Measurements from ENCODE around the gene SLC34A3.

The SLC34A3 gene

DNA sequence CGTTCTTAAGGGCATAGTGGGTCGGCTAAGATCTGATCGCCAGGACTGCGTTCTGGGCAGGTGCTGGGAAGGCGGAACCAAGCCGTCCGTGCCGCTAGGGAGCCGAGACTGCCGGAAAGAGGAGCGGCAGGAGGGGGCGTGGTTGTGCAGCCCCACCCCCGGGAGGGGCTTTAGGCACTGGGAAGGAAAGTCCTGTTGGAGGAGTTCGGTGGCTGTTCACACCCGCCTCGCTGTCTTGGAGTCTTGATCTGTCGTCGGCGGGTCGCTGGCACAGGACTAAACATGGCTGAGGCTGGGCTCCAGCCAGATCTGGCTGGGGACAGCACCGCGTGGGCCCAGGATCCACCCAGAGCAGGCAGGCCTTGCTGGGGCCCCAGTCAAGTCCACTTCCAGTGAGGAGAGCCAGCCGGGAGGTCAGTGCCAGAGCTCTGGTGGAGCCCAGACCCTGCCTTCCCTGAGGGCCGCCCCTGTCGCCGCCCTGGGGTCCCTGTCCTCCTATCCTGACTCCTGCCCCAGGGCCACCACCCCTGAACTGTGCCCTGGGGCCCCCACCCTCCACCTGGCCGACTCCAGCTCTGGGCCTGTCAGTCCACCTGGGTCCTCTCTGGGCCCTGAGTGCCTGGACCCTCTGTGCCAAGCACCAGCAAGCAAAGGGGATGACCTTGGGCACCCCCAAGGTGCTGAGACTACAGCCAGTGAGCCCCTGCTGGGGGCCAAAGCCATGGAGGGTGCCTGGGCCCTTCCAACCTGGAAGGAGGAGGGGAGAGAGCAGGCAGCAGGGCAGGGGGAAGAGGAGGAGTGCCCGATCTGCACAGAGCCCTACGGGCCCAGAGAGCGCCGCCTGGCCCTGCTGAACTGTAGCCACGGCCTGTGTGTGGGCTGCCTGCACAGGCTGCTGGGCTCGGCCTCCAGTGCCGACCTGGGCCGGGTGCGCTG is 13.2 kb upstream of the SLC34A3 start:
- no peak for DNase-seq (ENCODE audit: low read depth, low spot score)

DNA sequence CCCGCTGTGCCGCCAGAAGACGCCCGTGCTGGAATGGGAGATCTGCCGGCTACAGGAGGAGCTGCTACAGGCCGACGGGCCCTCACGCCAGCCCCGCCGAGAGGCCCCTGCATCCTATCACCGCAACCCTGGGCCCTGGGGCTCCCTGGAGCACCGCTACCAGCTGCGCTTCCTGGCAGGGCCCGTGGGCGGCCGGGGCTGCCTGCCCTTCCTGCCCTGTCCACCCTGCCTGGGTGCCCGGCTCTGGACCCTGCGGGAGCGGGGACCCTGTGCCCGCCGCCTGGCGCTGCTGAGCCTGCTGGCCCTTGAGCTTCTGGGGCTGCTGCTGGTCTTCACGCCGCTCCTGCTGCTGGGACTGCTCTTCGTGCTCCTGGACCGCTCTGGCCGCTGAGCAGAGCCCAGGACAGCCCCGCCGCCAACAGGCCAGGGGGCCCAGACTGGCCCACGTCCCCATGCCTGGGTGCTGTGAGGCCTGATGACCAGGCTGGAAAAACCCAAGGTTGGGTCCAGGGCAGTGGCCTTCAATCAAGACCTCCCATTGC is 12.4 kb upstream of the SLC34A3 start:
- DNase-seq (ENCODE audit: low read depth, low spot score): no peak

DNA sequence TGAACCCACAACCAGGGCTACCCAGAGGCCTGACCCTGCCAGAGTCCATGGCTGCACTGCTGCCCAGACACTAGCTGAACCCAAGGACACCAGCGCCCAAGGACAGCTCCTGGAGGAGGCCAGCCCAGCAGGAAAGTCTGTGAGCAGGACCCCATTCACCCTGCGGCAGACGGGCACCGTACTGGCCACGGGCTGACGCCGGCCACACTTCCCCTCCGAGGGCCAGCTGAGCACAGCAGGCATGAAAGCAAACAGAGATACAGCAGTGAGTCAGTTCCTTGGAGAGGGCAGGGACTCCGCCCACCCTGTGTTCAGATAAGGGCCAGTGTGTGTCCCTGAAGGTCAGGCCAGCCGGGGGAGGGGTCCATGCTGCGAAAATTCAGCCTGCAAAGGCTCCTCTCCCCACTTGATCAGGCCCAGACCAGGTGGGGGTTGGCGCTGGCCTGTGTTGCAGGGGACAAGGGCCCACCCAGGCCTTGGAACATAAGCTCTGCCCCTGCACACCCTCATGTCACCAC is 11.9 kb upstream of the SLC34A3 start:
- no peak for DNase-seq (ENCODE audit: low read depth, low spot score)

DNA sequence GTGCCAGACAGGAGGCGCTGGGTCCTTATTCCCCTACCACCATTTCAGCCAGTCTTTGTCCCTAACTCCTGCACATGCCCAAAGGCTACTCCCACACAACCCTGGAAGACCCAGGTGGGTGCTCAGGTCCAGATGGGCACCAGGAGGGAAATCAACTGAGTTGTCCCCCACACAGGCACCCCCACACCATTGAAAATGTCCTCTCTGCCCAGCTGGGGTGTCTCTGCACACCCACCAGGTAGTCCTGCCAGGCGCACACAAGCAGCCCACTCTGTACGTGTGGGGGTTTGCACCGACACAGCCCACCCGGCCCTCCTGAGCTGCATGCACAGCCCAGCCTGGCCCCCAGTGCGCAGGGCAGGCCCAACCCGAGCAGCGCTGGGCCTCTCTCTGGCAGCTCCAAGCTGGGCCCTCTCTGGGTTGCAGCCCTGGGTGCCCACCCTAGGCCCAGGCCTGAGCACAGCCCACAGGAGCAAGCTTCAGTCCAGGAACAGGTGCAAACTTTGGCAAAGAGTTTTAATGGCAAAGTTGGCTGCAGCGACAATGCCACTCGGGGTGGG is 10.9 kb upstream of the SLC34A3 start:
- no peak for DNase-seq (ENCODE audit: low read depth, low spot score)

DNA sequence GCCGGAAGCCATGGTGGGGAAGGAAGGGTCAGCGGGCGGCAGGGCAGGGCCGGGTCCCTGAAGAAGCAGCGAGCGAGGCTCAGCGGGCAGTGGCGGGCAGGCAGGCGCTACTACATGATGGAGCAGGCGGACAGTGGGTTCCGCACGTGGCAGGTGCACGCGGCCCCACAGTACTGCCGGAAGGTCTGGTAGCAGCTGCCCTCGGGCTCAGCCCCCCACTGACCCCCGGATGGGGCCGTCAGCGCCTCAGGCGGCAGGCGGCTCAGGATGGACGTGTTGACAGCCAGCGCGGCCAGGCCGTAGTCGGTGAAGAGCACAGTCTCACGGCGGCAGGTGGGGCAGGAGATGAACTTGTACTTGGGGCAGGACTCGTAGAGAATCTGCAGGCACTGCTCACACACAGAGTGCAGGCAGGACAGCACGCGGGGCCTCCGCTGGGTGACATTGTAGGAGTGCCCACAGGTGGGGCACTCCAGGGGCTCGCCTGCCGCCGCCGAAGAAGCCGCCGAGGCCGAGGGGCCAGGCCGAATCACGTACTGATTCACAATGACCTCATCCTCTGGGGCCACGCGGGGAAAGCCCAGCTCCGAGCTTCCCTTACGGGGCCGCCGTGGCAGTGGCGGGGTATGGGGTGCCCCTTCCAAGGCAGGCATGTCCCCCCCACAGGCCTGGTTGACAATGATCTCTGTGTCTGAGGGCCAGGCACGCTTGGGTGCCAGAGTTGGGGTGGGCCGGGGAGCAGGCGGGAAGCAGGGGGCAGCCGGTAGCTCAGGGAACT is 10.2 kb upstream of the SLC34A3 start:
- no peak for DNase-seq (ENCODE audit: low read depth, low spot score)

DNA sequence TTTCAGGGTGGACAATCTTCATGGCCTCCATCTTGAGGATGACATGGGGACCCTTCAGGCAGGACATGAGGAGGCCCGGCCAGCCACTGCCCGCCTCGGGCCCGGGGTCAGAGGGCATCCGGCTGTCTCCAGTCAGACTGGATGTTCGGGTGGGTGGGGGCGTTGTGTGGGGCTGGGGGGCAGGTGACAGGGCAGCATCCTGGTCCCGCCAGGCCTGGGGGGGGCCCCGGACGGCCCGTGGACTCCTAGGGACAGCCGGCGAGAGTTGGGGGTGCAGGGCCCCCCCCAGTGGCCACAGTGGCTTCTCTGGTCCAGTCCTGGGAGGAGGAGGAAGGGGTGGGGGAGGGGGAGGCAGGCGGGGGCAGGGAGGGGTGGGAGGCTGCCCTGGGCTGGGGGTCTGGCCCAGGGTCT is 9.6 kb upstream of the SLC34A3 start:
- no peak for DNase-seq (ENCODE audit: low read depth, low spot score)

DNA sequence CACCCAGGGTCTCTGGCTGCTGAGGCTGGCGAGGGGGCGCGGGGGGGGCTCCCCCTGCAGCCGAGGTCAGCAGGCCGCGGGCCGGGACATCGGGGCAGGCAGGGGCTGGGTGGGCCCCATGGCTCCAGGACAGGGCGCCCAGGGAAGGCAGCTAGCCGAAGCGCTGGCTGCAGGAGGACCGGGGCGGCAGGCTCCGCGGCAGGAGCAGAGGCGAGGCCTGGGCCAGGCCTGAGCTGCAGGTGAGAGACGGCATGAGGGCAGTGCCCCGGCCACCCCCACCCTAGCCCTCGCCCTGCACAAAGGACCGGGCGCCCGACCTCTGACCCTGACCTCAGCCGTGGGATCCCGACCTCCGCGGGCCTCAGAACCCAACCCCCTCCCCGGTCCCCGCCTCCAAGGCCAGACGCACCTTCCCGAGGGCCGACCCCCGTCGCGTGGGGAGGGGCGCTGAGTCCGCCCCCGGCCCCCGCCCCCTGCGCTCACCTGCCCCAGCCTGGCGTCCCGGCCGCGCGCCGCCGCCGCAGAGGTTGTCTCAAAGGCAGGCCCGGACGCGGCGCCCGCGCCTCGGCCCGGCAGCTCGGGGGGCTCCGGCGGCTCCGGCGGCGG is 9.1 kb upstream of the SLC34A3 start:
- DNase-seq (ENCODE audit: low read depth, low spot score): no peak

DNA sequence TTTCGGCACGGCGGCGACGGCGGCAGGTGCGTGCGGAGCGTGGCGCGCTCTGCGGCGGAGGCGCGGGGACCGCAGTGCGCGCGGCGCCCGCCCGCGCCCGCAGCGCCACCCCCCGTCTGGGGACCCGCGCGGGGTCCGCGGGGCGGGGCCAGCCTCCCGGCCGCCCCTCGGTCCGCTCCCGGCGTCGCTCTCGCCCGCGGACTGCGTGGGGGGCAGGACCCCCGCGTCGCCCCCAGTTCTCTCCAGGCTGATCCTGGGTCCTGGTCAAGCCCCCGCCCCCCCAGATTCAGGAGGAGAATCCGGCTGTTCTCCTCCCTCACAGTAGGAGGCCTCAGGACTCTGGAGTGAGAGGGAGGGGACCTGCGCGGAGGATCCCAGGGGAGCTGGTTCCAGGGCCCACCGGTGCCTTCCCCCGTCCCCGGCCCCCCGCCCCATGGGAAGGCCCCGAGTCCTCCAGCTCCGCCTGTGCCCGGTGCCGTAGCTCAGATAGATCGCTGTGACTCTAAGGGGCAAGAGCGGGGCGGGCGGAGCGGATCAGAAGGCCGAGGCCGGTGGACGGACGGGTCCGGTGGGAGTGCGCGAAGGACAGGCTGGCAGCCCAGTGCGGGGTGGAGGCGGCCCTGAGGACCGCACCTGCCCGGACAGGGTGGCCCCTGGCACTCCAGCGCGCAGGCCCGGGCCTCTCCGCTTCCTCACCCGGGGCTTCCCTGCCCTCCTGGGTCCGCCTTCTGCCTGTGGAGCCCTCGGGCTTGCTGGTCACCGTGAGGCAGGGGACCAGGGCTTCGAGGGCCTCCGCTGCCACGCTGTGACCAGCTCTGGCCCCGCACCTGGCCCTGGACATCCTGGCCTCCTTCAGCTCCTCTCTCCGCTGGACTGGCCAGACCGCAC is 8.3 kb upstream of the SLC34A3 start, which contains the start of gene RNF208:
Gene RNF208, minus strand, starts transcription at position 51 of the 888 bp plus-strand sequence. CDS start 1,028 bp downstream, outside the sequence.
- no peak for DNase-seq (ENCODE audit: low read depth, low spot score)

DNA sequence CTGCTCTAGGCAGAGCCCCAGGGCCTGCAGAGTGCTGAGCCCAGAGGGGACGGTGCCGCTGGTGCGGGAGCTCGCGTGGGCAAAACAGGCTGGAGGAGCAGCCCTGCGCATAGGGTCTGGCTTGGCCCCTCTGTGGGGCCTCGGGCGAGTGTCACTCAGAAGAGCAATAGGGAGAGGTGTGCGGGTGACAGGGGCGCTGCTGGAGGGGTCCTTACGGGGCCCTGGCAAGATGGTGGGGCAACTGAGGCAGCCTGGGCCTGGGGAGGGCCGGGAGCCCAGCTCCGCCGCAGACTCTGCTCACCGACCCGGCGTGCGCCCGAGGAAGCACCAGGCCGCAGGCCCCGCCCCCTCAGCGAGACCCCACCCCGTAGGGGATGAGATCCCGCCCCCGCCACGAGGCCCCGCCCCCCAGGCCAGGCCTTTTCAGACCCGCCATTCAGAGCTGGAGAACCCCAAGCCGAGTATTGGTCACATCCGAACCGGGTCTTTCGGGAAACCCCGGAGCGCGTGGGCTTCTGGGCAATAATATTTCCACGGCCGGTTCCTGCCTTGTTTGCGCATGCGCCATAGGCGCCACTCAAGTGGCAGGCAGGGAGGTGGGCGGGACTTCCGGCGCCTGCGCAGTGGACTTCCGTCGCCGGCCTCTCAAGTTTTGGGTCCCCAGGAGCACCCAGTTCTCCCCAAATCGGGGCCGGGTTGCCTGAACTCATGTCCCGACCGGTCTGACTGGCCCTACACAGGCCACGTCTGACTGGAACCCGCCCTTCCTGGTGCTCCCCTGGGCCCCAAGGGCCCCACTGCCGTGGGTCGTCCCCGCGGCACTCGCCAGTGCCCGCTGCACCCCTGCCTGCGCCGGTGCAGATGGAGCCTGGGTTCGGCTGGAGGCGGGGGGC is 7.4 kb upstream of the SLC34A3 start:
- DNase-seq (ENCODE audit: low read depth, low spot score): peak; percentile 91

DNA sequence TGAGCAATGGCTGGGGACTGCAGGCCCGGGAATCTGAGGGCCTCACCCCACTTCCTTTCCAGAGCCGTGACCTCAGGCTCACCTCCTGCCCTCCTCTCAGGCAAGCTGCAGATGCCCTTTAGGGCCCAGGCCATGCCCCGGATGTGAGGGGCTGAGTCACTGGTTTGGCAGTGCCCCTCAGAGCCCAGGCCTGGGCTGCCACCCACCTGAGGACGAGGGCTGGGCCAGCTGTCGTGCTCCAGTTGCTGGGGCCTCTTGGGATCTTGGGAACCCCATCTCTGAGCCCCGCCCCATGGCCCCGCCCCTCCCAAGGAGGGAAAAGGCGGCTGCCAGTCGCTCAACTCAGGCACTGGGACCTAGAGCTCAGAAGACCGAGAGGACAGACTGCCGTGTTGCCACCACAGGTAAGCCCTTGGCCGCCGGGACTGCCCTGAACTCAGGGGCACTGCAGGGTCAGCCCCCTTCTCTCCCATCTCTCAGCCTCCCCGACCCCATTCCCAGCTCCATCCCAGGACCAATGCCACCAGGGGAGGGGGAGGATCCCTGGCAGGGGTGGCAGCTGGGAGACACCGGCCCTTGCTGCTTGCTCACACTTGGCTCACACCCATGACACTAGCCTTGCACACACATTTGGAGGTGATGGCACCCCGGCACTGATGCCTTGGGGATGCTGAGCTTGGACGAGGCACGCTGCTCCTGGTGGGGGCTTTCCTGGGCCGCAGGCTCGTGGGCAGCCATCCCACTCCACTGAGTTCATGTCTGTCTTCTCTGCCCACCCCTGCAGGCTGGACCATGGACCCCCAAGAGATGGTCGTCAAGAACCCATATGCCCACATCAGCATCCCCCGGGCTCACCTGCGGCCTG is 5.6 kb upstream of the SLC34A3 start, which contains the start of gene CYSRT1:
Gene CYSRT1, plus strand, starts transcription at position 345 of the 865 bp plus-strand sequence. Its CDS starts 448 bp downstream, at position 793.
- DNase-seq (ENCODE audit: low read depth, low spot score): no peak

DNA sequence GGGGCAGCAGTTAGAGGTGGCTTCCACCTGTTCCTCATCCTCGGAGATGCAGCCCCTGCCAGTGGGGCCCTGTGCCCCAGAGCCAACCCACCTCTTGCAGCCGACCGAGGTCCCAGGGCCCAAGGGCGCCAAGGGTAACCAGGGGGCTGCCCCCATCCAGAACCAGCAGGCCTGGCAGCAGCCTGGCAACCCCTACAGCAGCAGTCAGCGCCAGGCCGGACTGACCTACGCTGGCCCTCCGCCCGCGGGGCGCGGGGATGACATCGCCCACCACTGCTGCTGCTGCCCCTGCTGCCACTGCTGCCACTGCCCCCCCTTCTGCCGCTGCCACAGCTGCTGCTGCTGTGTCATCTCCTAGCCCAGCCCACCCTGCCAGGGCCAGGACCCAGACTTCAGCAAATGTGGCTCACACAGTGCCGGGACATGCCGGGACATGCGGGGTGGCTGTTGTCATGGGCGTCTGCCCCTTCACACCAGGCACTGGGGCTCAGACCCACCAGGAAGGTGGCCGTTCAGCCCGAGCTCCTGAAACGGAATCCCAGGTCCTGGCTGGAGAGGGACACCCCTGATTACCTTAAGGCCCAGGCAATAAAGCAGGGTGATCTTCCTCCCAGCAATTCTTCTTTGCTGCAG is 4.9 kb upstream of the SLC34A3 start:
- DNase-seq (ENCODE audit: low read depth, low spot score): no peak

DNA sequence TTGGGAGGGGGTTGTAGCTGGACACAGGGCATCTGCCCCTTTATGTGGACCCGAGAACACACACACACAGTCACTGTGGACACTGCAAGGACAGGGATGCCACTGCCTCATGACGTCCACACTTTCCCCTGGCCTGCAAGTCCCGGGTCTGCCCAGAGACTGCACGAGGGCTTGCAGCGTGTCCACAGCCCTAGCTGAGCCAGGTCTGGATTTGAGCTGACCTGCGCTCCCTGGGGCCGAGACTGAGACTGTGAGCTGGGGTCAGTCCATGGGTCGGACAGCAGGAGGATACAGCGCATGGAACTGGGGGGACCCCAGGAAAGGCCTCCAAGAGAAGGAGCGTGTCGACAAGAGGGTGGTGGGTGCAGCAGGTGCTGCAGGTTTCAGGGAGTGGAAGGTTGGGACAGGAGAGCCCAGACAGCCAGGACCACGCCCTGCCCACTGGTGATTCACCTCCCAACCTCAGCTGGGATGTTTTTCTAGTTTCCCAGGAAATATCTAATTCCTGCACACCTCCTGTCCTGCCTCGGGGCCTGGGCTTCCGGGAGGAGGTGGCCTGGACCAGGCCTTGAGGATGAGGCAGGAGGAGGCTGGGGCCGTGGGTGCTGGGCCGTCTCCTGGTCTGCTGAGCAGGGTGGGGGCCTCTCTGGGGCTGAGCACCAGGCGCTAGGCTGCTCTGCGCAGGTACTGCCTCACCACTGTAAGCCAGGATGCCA is 4.2 kb upstream of the SLC34A3 start:
- DNase-seq (ENCODE audit: low read depth, low spot score): no peak

DNA sequence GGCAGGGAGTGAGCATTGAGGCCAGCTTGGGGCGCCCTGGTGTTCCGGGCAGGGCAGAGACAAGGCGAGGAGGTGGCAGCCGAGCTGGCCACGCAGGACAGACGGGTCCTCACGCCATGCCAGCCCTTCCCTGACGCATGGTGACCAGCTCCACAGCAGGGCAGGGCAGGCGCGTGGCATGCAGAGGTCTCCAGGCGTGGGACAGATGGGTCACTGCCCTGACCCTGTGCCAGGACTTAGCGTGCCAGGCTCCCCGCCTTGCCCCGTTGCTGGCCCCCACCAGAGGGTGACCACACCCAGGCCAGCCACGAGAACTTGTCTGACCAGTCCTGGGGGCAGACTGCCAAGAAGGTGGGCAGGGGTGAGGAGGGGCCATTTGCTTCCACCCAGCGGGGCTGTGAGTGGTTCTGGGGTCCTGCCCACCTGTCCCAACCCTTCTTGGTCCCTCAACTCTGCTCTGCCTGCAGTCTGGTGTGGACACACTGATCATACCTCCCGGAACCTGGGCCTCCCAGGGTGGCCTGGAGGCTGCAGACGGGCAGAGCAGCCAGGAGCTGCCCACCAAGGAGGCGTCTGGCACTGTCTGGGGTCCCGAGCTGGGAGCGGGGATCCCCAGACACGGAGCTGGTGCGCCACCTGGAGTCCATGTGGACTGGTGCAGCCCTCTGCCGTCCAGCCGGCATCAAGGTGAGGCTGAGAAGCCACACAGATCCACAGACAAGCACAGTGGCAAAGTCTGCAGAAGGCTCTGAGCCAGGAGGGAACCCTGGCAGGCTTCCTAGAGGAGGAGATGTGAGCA is 3.4 kb upstream of the SLC34A3 start, which contains the start of gene RNF224:
Gene RNF224, plus strand, starts transcription at position 449 of the 799 bp plus-strand sequence. CDS start 834 bp downstream, outside the sequence.
- DNase-seq (ENCODE audit: low read depth, low spot score): no peak

DNA sequence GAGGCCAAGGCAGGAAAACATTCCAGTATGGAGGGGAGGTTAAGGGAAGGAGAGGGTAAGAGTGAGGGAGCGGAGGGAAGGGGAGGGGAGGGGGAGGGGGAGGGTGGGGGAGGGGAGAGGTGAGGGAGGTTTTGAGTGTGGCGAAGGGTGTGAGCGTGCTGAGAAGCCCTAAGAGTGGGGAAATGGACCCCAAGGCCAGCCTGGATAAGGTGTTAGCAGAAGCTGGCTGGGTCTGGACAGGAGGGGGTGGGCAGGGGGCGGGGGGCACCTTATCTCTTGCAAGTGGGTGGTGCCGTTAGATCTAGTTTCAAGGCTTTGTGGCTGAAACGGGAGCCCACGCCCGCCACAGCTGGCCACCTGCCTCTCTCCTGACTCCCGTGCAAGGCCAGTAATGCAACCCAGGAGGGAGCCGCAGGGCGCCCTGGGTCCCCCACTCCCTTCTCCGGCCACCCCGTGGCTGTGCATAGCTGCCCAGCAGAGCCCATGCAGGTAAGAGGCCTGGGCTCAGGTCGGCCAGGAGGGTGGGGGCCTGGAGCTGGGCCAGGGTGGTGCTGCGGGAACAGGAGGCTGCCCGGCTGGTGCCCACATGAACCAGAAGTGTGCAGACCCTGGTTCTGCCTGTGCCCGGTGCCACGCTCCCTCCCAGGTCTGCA is 2.7 kb upstream of the SLC34A3 start:
- no peak for DNase-seq (ENCODE audit: low read depth, low spot score)

DNA sequence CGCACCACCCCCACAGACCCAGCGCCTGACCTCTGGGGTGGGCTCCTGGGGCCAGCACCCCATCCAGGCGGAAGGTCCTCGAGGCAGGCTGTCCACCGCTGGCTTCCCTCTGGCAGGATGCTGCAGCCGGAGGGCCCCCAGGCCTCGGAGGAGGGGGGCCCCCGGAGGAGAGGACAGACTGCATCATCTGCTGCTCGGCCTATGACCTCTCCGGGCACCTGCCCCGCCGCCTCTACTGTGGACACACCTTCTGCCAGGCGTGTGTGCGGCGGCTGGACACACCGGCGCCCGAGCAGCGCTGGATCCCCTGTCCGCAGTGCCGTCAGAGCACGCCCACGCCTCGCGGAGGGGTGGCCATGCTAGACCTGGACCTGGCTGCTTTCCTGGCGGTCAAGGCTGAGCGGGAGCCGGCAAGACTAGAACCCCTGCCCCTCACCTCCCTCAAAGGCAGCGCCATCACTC is 2.2 kb upstream of the SLC34A3 start:
- no peak for DNase-seq (ENCODE audit: low read depth, low spot score)
